K562 (cell line): ENCODE results near the gene LRRIQ1.

ENCODE experiments used
- MED1 ChIP-seq: sonication (generic); formaldehyde crosslinking; IDR thresholded peaks from 2 replicates; pipeline ENCODE4 v1.8.1; 2023; ENCODE audit warnings: missing genetic modification reagents, borderline replicate concordance
- TF ChIP-seq, protein P1 (sequence below), 3 experiments: IDR thresholded peaks in 2 of 3; conservative IDR thresholded peaks in 1 of 3; 2 replicates each; pipeline ENCODE4 v1.5.1; 2011 to 2012; ENCODE audit warnings: low read length in 3 of 3, mild to moderate bottlenecking in 3 of 3, control low read depth in 2 of 3, improper control_type of control experiment in 1 of 3, inconsistent platforms in 1 of 3, low read depth in 1 of 3, mixed read lengths in 1 of 3, moderate library complexity in 1 of 3; ENCODE audit not compliant: insufficient read depth in 2 of 3

DNA sequence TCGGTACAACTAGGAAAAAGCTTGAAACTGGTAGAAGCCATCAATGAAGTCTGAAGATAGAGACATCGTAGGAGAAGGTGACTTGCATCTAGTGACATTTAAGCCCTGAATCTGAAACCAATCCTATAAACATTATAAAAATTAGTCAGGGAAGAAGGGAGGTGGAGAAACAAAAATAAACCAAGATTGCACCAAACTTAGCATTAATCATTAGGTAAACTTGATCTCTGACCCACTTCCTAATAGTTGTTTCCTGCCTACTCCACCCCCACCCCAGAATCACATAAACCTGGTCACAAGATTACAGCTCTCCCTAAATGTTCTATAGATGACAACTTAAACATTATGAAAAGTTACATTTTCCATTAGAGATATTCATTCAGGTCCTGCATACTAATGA, 40.5 kb upstream of the LRRIQ1 start:
- TF ChIP-seq MED1 (CRISPR knock-in tag) = no peak
- TF ChIP-seq, protein P1, sequence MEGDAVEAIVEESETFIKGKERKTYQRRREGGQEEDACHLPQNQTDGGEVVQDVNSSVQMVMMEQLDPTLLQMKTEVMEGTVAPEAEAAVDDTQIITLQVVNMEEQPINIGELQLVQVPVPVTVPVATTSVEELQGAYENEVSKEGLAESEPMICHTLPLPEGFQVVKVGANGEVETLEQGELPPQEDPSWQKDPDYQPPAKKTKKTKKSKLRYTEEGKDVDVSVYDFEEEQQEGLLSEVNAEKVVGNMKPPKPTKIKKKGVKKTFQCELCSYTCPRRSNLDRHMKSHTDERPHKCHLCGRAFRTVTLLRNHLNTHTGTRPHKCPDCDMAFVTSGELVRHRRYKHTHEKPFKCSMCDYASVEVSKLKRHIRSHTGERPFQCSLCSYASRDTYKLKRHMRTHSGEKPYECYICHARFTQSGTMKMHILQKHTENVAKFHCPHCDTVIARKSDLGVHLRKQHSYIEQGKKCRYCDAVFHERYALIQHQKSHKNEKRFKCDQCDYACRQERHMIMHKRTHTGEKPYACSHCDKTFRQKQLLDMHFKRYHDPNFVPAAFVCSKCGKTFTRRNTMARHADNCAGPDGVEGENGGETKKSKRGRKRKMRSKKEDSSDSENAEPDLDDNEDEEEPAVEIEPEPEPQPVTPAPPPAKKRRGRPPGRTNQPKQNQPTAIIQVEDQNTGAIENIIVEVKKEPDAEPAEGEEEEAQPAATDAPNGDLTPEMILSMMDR (IDR thresholded peaks at IDR 0.05 in 2 of 3, conservative IDR thresholded peaks at IDR 0.05 in 1 of 3; ENCODE audit: insufficient read depth in 2 of 3, low read depth in 1 of 3, low read length in 3 of 3) = no peak
